NOMO-1 (cell line): ENCODE measurements around the gene GDPD5.

Experiments
- DNase-seq, 2 experiments: peaks; one replicate each; lab custom pipeline; 2025; ENCODE audit not compliant: unreplicated experiment in 2 of 2; lab: John Stamatoyannopoulos, UW

Gene GDPD5

GRCh38 chr11:75406338-75406777 lies 119.4 kb downstream of the GDPD5 start:
- DNase-seq: no peak

DNA sequence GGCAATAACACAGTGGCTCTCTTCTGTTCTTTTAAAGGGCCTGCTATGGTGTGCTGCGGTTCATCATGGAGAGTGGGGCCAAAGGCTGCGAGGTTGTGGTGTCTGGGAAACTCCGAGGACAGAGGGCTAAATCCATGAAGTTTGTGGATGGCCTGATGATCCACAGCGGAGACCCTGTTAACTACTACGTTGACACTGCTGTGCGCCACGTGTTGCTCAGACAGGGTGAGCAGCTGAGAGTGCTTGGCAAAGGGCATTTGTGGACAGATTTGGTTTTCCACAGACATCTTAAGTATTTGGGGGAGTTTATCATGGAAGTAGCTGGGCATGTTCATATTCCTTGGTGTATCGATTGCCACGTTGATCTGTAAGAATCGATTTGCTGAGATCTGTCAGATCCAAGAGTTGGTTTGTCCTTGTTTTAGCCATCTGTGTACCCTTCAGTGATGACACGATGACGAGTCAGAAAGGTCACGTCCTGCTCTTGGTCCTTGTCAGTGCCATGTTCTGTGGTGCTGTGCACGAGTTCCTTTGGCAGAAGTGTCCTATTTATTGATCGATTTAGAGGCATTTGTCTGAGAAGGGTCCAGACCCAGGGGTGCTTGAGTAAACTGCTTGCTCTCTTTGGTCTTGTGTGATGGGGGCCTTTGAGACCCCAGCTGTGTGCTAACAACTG lies 121.6 kb downstream of the GDPD5 start:
- no peak for DNase-seq

GRCh38 chr11:75403037-75403436 lies 122.7 kb downstream of the GDPD5 start:
- no peak for DNase-seq

- no peak for DNase-seq
Measured at GRCh38 chr11:75402002-75402773, 123.6 kb downstream of the GDPD5 start.

- no peak for DNase-seq
Measured at GRCh38 chr11:75400146-75400865, 125.4 kb downstream of the GDPD5 start.

DNA sequence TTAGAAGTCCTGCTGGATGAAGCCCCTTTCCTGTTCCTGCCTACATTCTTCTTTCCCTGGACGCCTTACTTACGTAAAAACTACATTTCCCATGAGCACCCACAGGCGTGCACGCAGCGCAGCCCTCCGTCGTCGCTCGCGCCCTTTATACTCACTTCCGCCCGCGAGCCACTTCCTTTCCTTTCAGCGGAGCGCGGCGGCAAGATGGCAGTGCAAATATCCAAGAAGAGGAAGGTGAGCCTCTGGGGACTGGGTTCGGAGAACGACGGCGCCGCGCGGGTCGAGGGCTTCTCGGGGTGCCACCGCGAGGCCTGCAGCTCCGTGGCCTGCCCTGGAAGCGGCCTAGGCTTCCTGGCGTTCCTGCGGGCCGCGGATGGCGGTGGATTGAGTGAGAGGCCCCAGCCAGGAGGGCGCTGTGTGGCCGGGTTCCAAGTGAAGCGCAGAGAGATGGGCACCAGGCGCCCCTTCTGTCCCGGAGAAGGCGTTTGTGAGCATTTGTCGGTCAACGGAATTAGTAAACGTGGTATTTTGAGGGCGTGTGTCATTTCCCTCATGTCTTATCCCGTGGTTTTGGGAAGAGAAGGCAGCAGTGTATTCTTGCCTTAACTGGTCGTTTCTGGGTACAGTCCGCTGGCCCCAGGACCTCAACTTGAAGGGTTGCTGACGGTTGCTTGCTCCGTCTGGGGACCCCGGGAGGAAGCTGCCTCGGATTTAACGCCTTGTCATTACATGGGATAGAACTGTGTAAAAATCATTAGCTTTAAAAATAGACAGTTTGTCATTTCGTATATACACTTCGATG lies 126.2 kb downstream of the GDPD5 start, which contains the start of gene RPS3:
Gene RPS3, plus strand, starts transcription at position 175 of the 802 bp plus-strand sequence. Its CDS starts 30 bp downstream, at position 205.
- DNase-seq: peak; percentile 87

GRCh38 chr11:75398906-75399305 lies 126.8 kb downstream of the GDPD5 start:
- DNase-seq: no peak

DNA sequence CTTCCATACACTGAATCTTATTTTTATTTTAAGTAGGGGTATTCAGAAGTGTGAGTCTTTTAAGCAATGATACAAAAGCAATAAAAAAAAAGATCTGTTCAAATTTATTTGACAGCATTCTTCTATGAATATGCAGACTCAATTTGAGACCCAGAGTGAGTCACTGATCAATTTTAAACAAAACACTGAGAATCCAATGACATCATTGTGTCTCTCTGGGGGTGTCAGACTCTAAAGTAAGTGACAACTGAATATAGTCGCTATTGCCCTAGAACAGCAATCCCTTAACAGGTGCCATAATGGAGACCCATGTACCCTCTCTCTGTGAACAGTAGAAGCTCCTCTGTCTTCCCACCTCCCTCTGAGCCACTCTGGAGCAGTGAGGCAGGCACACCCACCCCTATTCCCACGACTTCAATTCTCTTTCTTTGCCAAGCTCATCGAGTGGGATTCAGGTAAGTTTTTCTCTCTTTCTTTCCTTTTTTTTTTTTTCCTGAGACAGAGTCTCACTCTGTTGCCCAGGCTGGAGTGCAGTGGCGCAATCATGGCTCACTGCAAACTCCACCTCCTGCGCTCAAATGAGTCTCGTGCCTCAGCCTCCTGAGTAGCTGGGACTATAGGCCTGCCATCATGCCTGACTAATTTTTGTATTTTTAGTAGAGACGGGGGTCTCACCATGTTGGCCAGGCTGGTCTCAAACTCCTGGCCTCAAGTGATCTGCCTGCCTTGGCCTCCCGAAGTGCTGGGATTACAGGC lies 131.5 kb downstream of the GDPD5 start:
- DNase-seq: no peak

DNA sequence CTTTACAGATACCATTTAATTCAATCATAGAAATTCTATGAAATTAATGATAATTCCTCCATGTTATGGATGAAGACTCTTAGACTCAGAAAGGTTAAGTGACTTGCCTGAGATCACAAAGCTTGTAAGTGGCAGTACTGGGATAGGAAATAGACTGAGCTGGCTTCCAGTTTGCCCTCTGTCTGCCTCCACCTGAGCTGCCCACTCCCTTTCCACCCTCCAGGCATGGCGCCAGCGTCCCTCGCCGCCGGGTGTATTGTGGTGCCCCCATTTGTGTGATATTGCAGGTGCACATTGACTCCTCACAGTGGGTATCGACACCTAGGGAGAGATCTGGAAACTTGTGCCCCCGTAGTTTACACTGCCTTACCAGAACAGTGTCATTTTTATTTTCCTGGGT lies 135.8 kb downstream of the GDPD5 start:
- DNase-seq: no peak

- no peak for DNase-seq
Measured at GRCh38 chr11:75389276-75389605, 136.5 kb downstream of the GDPD5 start.

- DNase-seq: peak; percentile 66 to 73
Measured at GRCh38 chr11:75388386-75389275, 137.1 kb downstream of the GDPD5 start.

DNA sequence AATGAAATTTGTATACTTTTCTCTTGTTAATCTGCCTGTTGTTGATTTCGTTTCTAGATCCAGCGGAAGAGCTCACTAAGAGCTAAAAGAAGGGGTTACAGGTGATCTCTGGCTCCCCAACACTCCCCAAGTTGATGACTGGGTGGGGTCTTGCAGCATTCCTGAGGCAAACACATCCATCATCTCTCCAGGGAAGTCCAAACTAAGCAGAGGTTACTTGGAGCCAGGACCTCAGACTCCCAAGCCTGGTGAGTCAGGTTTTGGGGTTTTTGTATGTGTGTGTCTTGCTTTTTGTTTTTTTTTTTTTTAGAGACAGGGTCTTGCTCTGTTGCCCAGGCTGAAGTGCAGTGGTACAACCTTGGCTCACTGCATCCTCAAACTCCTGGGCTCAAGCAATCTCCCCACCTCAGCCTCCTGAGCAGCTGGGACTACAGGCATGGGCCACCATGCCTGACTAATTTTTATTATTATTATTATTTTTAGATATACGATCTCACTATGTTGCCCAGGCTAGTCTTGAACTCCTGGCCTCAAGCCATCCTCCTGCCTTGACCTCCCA lies 137.9 kb downstream of the GDPD5 start:
- no peak for DNase-seq

GRCh38 chr11:75386942-75387630 lies 138.7 kb downstream of the GDPD5 start:
- no peak for DNase-seq
